IMR-90 (cell line): ENCODE data around the gene C12orf57. TPM values are rescaled to one million over a fixed set of nuclear protein-coding genes. Genes with fewer than 3 reads are reported as not detected.
A peak's percentile ranks its signal among the peaks of the same experiment; 100 is the strongest.

Experiments
- ATAC-seq: fragments of 200-7000 bp; cut with Tn5 transposase; 2 replicates; pipeline ENCODE4 v1.9.1; 2020; ENCODE audit warnings: low read depth, mild to moderate bottlenecking, moderate library complexity
- BruUV-seq: library from RNA; stranded (reverse); fragments of 400-500 nt; replicated peaks from 2 replicates; lab custom pipeline; 2021; lab: Mats Ljungman, UMichigan
- CTCF ChIA-PET: fragments of 300-600 bp; formaldehyde crosslinking; extraction: SDS; loops from one replicate; lab custom pipeline; 2021; ENCODE audit warnings: antibody characterized with exemption; lab: Yijun Ruan, JAX
- POLR2A ChIA-PET: fragments of 300-600 bp; sonication (Branson Sonifier 250); formaldehyde crosslinking; loops from one replicate; lab custom pipeline; 2022; ENCODE audit warnings: antibody characterized with exemption; ENCODE audit not compliant: unreplicated experiment; lab: Charles Lee
- DNase-seq: peaks from one replicate; pipeline ENCODE4 v3.0.0; 2013
- H2AFZ ChIP-seq: replicated peaks from 2 replicates; pipeline ENCODE3; 2013; ENCODE audit warnings: low read length, mild to moderate bottlenecking; ENCODE audit not compliant: poor library complexity
- H2AK5ac ChIP-seq: 2 replicates; pipeline ENCODE4 v1.6.1; 2013; ENCODE audit warnings: low read depth, low read length, inconsistent platforms
- H2AK9ac ChIP-seq: replicated peaks from 2 replicates; pipeline ENCODE3; 2013; ENCODE audit warnings: mild to moderate bottlenecking, low read depth, low read length, moderate library complexity; ENCODE audit not compliant: poor library complexity
- H2BK120ac ChIP-seq: 2 replicates; pipeline ENCODE4 v1.6.1; 2013; ENCODE audit warnings: low read depth, low read length, inconsistent platforms
- H2BK15ac ChIP-seq: 3 replicates; pipeline ENCODE4 v1.6.1; 2013; ENCODE audit warnings: low read depth, low read length, inconsistent platforms
- H2BK20ac ChIP-seq: 2 replicates; pipeline ENCODE4 v1.6.1; 2013; ENCODE audit warnings: low read depth, mild to moderate bottlenecking, inconsistent platforms, low read length, moderate library complexity
- H2BK5ac ChIP-seq: 2 replicates; pipeline ENCODE4 v1.6.1; 2013; ENCODE audit warnings: mild to moderate bottlenecking, low read depth, low read length, inconsistent platforms; ENCODE audit not compliant: poor library complexity, severe bottlenecking
- H3K14ac ChIP-seq: replicated peaks from 2 replicates; pipeline ENCODE4 v1.6.1; 2013; ENCODE audit warnings: low read depth, low read length, inconsistent platforms
- H3K18ac ChIP-seq: 2 replicates; pipeline ENCODE4 v1.6.1; 2013; ENCODE audit warnings: low read depth, low read length, control low read depth
- H3K23ac ChIP-seq: 2 replicates; pipeline ENCODE4 v1.6.1; 2013; ENCODE audit warnings: low read depth, low read length, inconsistent platforms
- H3K27ac ChIP-seq: 2 replicates; pipeline ENCODE4 v1.5.1; 2013; ENCODE audit warnings: mild to moderate bottlenecking, control low read depth, low read length; ENCODE audit not compliant: insufficient read depth
- H3K27me3 ChIP-seq: 2 replicates; pipeline ENCODE4 v1.6.1; 2013; ENCODE audit warnings: low read length; ENCODE audit not compliant: control insufficient read depth, insufficient read depth
- H3K36me3 ChIP-seq: 2 replicates; pipeline ENCODE4 v1.6.1; 2013; ENCODE audit warnings: low read length, mixed read lengths; ENCODE audit not compliant: control insufficient read depth, insufficient read depth
- H3K4ac ChIP-seq: 2 replicates; pipeline ENCODE4 v1.6.1; 2013; ENCODE audit warnings: low read depth, low read length, inconsistent platforms
- H3K4me1 ChIP-seq: 2 replicates; pipeline ENCODE4 v1.6.1; 2013; ENCODE audit warnings: low read length, mixed read lengths; ENCODE audit not compliant: control insufficient read depth, insufficient read depth
- H3K4me2 ChIP-seq: 2 replicates; pipeline ENCODE4 v1.6.1; 2013; ENCODE audit warnings: low read depth, mild to moderate bottlenecking, control low read depth, low read length, moderate library complexity
- H3K4me3 ChIP-seq: 2 replicates; pipeline ENCODE4 v1.5.1; 2013; ENCODE audit warnings: low read depth, mild to moderate bottlenecking, control low read depth, low read length, moderate library complexity; ENCODE audit not compliant: insufficient read depth
- H3K56ac ChIP-seq: 2 replicates; pipeline ENCODE4 v1.6.1; 2013; ENCODE audit warnings: low read length, inconsistent platforms; ENCODE audit not compliant: insufficient read depth; ENCODE audit errors: extremely low read depth
- H3K79me1 ChIP-seq, 2 experiments: 2 replicates each; pipeline ENCODE4 v1.6.1; 2013; ENCODE audit warnings: low read length in 2 of 2, inconsistent platforms in 1 of 2, low read depth in 1 of 2
- H3K9ac ChIP-seq: 2 replicates; pipeline ENCODE4 v1.6.1; 2013; ENCODE audit warnings: low read depth, low read length, control low read depth
- H3K9me1 ChIP-seq: 2 replicates; pipeline ENCODE4 v1.6.1; 2013; ENCODE audit warnings: low read length, inconsistent platforms; ENCODE audit not compliant: insufficient read depth
- H3K9me3 ChIP-seq: 2 replicates; pipeline ENCODE4 v1.6.1; 2013; ENCODE audit warnings: low read length; ENCODE audit not compliant: control insufficient read depth, insufficient read depth
- H4K20me1 ChIP-seq: 2 replicates; pipeline ENCODE4 v1.6.1; 2013; ENCODE audit warnings: low read length, inconsistent platforms; ENCODE audit not compliant: insufficient read depth
- H4K5ac ChIP-seq: 2 replicates; pipeline ENCODE4 v1.6.1; 2013; ENCODE audit warnings: mild to moderate bottlenecking, low read depth, low read length, control low read depth
- H4K8ac ChIP-seq, 2 experiments: 2 replicates each; pipeline ENCODE4 v1.6.1; 2013; ENCODE audit warnings: low read depth in 2 of 2, low read length in 2 of 2, control low read depth in 1 of 2, inconsistent platforms in 1 of 2
- H4K91ac ChIP-seq: 2 replicates; pipeline ENCODE4 v1.6.1; 2013; ENCODE audit warnings: low read depth, low read length, inconsistent platforms; ENCODE audit not compliant: insufficient read depth
- CEBPB ChIP-seq: IDR thresholded peaks from 2 replicates; pipeline ENCODE4 v1.6.1; 2012; ENCODE audit warnings: low read depth, low read length, improper control_type of control experiment
- CTCF ChIP-seq: conservative IDR thresholded peaks from 2 replicates; pipeline ENCODE4 v1.5.1; 2012; ENCODE audit warnings: mild to moderate bottlenecking, low read depth, low read length, improper control_type of control experiment
- ELK1 ChIP-seq: fragments of 150-350 bp; IDR thresholded peaks from 2 replicates; pipeline ENCODE4 v1.6.1; 2016; ENCODE audit warnings: low read depth, mild to moderate bottlenecking, low read length, moderate library complexity, borderline replicate concordance
- MAZ ChIP-seq: IDR thresholded peaks from 2 replicates; pipeline ENCODE4 v1.6.1; 2012; ENCODE audit warnings: low read depth, mild to moderate bottlenecking, low read length, improper control_type of control experiment, moderate library complexity, borderline replicate concordance
- NFE2L2 ChIP-seq: fragments of 150-350 bp; IDR thresholded peaks from 2 replicates; pipeline ENCODE4 v1.6.1; 2016; ENCODE audit warnings: low read depth, mild to moderate bottlenecking, low read length
- POLR2A ChIP-seq: IDR thresholded peaks from 2 replicates; pipeline ENCODE4 v1.6.1; 2012; ENCODE audit warnings: mild to moderate bottlenecking, low read depth, low read length
- RCOR1 ChIP-seq: IDR thresholded peaks from 2 replicates; pipeline ENCODE4 v1.6.1; 2012; ENCODE audit warnings: mild to moderate bottlenecking, low read length, improper control_type of control experiment; ENCODE audit not compliant: insufficient replicate concordance
- SMC3 ChIP-seq: fragments of 150-350 bp; IDR thresholded peaks from 2 replicates; pipeline ENCODE4 v1.6.1; 2016; ENCODE audit warnings: low read depth, mild to moderate bottlenecking, antibody characterized with exemption, low read length, moderate library complexity
- USF2 ChIP-seq: fragments of 150-350 bp; IDR thresholded peaks from 2 replicates; pipeline ENCODE4 v1.6.1; 2017; ENCODE audit warnings: mild to moderate bottlenecking, antibody characterized with exemption, low read length, low read depth
- WGBS, 2 experiments: methylation state at CpG; one replicate each; pipeline versions ENCODE4 v1.1.5 to v1.1.7; 2013; ENCODE audit warnings: missing lambda C conversion rate in 2 of 2; ENCODE audit not compliant: insufficient read length in 1 of 2; ENCODE audit errors: extremely low coverage in 2 of 2; 5-methylcytosine and 5-hydroxymethylcytosine counted together
- dilution Hi-C: fragments of 300-500 bp; cut with HindIII; formaldehyde crosslinking; loops from one replicate; pipeline ENCODE4 v1.14.3; 2018; ENCODE audit warnings: low sequenced_read_pairs; ENCODE audit not compliant: unreplicated experiment
- in situ Hi-C: fragments of 300-500 bp; cut with MboI; formaldehyde crosslinking; loops from 3 replicates; pipeline ENCODE4 v1.14.3; 2019; ENCODE audit warnings: low sequenced_read_pairs, inconsistent platforms, mixed read lengths
- intact Hi-C: fragments of 100-400 bp; cut with micrococcal nuclease; formaldehyde crosslinking; loops from 2 replicates; pipeline ENCODE4 v1.10.0; 2022
- polyA plus RNA-seq, 3 experiments: library from polyadenylated mRNA; depleted of rRNA; stranded (reverse); fragments of >200 nt; gene quantifications; 2 replicates each; pipeline ENCODE4 v1.2.3, GENCODE V29; 2012; ENCODE audit warnings: low replicate concordance in 1 of 3
- total RNA-seq: library from RNA; depleted of rRNA; stranded (reverse); fragments of >200 nt; gene quantifications from 2 replicates; pipeline ENCODE4 v1.2.3, GENCODE V29; 2012

C12orf57 gene
- total and polyA plus RNA-seq, 2 of the 4 experiments (the other 2 are of a cell fraction), result 238 to 530 TPM

GRCh38 chr12:6963791-6964413 lies 20.1 kb downstream of the C12orf57 start:
- no peak overlapping the region for H3K4me2 ChIP-seq
- H4K91ac ChIP-seq, result no peak overlapping the region
- 0 out of 4 replicates have a peak overlapping the region, but pooled peaks of 1 of the 2 experiments have one; percentile 10 for H4K8ac ChIP-seq
- no peak overlapping the region for H3K4me3 ChIP-seq
- H2BK120ac ChIP-seq, result no peak overlapping the region
- H2AFZ ChIP-seq, result no peak overlapping the region
- no peak overlapping the region for H2BK5ac ChIP-seq
- H3K9me3 ChIP-seq, result no peaks in the 10 kb centered on the region
- H3K27me3 ChIP-seq, result no peaks in the 10 kb centered on the region
- no peak for ATAC-seq
- H2BK20ac ChIP-seq, result no peak overlapping the region
- WGBS, 2 experiments, result no CpG with 5 or more reads among the region's 17 CpGs
- peaks cover 38% of the 10 kb centered on the region for H3K36me3 ChIP-seq
- peaks cover 6% of the 10 kb centered on the region for H3K4me1 ChIP-seq
- H3K9ac ChIP-seq, result no peak overlapping the region
- no peak overlapping the region for H2AK5ac ChIP-seq
- no TSS peak for BruUV-seq
- dilution Hi-C loops, result no loop called here
- no peak for DNase-seq
- TF ChIP-seq SMC3, result no peak
- TF ChIP-seq POLR2A, result no peak
- TF ChIP-seq ELK1, result no peak
- no peak for TF ChIP-seq CEBPB
- no peak for TF ChIP-seq USF2
- TF ChIP-seq RCOR1, result no peak
- TF ChIP-seq MAZ, result no peak
- no peak for TF ChIP-seq CTCF
- no peak for TF ChIP-seq NFE2L2
- H2AK9ac ChIP-seq, result peak overlapping the region; percentile 72
- no peak overlapping the region for H3K27ac ChIP-seq
- POLR2A ChIA-PET, result no interaction called here
- no peak overlapping the region for H3K18ac ChIP-seq
- no peaks in the 10 kb centered on the region for H3K9me1 ChIP-seq
- intact Hi-C loops, result no loop called here
- H3K56ac ChIP-seq, result no peak overlapping the region
- no peak overlapping the region for H3K23ac ChIP-seq
- H2BK15ac ChIP-seq, result no peak overlapping the region
- H4K20me1 ChIP-seq, result no peaks in the 10 kb centered on the region
- no peak overlapping the region for H3K4ac ChIP-seq
- CTCF ChIA-PET, result interaction anchor here (0.6 kb wide), 1 partner anchor 531 kb away, joined by 3 read pairs; no protein-coding TSS in a partner anchor
- in situ Hi-C loops, result loop anchor here (5.0 kb wide), 1 partner anchor 97 kb away; the partner anchor contains the start of gene TPI1
- no peak overlapping the region for H4K5ac ChIP-seq
- peaks cover 10 to 22% of the 10 kb centered on the region in 2 experiments for H3K79me1 ChIP-seq
- no peak overlapping the region for H3K14ac ChIP-seq
